ENCODE data around the gene PTPN7. TPM values are rescaled to one million over a fixed set of nuclear protein-coding genes. Genes with fewer than 3 reads are reported as not detected.
"Not testable (repeated sequence)": the region's sequence is repeated elsewhere in the genome, so short reads cannot be mapped to it uniquely, and the experiment has no call there.

The PTPN7 gene
- total RNA-seq, 2 experiments from 2014 or later: 172 to 181 TPM

GRCh38 chr1:202149566-202149965, 10.8 kb downstream of the PTPN7 start:
- no peak for DNase-seq
- no peak for ATAC-seq (ENCODE audit: low read depth)
- POLR2A ChIA-PET: interaction anchor here (1.7 kb wide), 1 partner anchor 10 kb away, joined by 5 read pairs; no protein-coding TSS in a partner anchor
- no peak overlapping the region for H3K4me3 Mint-ChIP-seq
- H3K36me3 Mint-ChIP-seq: peaks cover 27% of the 10 kb centered on the region
- no peak overlapping the region for H3K27ac Mint-ChIP-seq
- no peaks in the 10 kb centered on the region for H3K9me3 Mint-ChIP-seq
- H3K27me3 Mint-ChIP-seq: no peaks in the 10 kb centered on the region
- peaks cover 20% of the 10 kb centered on the region for H3K4me1 Mint-ChIP-seq

GRCh38 chr1:202148391-202148790, 12.0 kb downstream of the PTPN7 start:
- Mint-ChIP-seq H3K27me3 (no peaks in the 10 kb centered on the region), H3K27ac (peak overlapping the region; percentile 17), H3K4me1 (peaks cover 19% of the 10 kb centered on the region), H3K9me3 (no peaks in the 10 kb centered on the region), H3K4me3 (no peak overlapping the region), H3K36me3 (peaks cover 22% of the 10 kb centered on the region)
- ATAC-seq (ENCODE audit: low read depth) (no peak), DNase-seq (no peak)
- POLR2A ChIA-PET: interaction anchor here (0.6 to 5.9 kb wide), 2 partner anchors 8 to 16 kb away, joined by 3 to 40 read pairs; no protein-coding TSS in a partner anchor

- H3K4me1 Mint-ChIP-seq: peaks cover 30% of the 10 kb centered on the region
- DNase-seq (no peak), ATAC-seq (ENCODE audit: low read depth) (no peak)
- H3K9me3 Mint-ChIP-seq: no peaks in the 10 kb centered on the region
- no peak overlapping the region for H3K4me3 Mint-ChIP-seq
- H3K27me3 Mint-ChIP-seq: no peaks in the 10 kb centered on the region
- H3K36me3 Mint-ChIP-seq: peaks cover 13% of the 10 kb centered on the region
- peak overlapping the region; percentile 8 for H3K27ac Mint-ChIP-seq
- POLR2A ChIA-PET: interaction anchor here (2.3 to 5.9 kb wide), 3 partner anchors 8 to 17 kb away, joined by 8 to 40 read pairs (median 17); partner anchors contain the start of gene PTPN7
These were observed 13.4 kb downstream of the PTPN7 start for GRCh38 chr1:202146993-202147392.

- Mint-ChIP-seq H3K4me1 (peaks cover 30% of the 10 kb centered on the region), H3K27ac (peak overlapping the region; percentile 63), H3K9me3 (no peaks in the 10 kb centered on the region), H3K36me3 (peaks cover 11% of the 10 kb centered on the region), H3K4me3 (peak overlapping the region; percentile 37), H3K27me3 (no peaks in the 10 kb centered on the region)
- no peak for DNase-seq
- POLR2A ChIA-PET: interaction anchor here (0.6 to 5.9 kb wide), 8 partner anchors 9 to 815 kb away, joined by 4 to 40 read pairs (median 4); partner anchors contain the start of gene PTPN7
- no peak for ATAC-seq (ENCODE audit: low read depth)
These were observed 14.1 kb downstream of the PTPN7 start for GRCh38 chr1:202146279-202146678.

- peak overlapping the region; percentile 62 for H3K4me3 Mint-ChIP-seq
- peak overlapping the region; percentile 68 for H3K27ac Mint-ChIP-seq
- not testable (repeated sequence) for H3K27me3 Mint-ChIP-seq; ATAC-seq (ENCODE audit: low read depth); H3K9me3 Mint-ChIP-seq; DNase-seq; H3K36me3 Mint-ChIP-seq
- peaks cover 27% of the 10 kb centered on the region for H3K4me1 Mint-ChIP-seq
- POLR2A ChIA-PET: interaction anchor here (0.6 to 5.9 kb wide), 8 partner anchors 9 to 815 kb away, joined by 4 to 40 read pairs (median 4); partner anchors contain the start of gene PTPN7
These were observed 14.7 kb downstream of the PTPN7 start for GRCh38 chr1:202145744-202146140.

GRCh38 chr1:202145068-202145743, 15.2 kb downstream of the PTPN7 start:
- Mint-ChIP-seq H3K27me3 (no peaks in the 10 kb centered on the region), H3K4me3 (peak overlapping the region; percentile 62), H3K36me3 (peaks cover 3% of the 10 kb centered on the region), H3K4me1 (peaks cover 25% of the 10 kb centered on the region), H3K27ac (peak overlapping the region; percentile 68), H3K9me3 (no peaks in the 10 kb centered on the region)
- ATAC-seq (ENCODE audit: low read depth) (peak; percentile 16), DNase-seq (no peak)
- POLR2A ChIA-PET: interaction anchor here (0.6 to 5.9 kb wide), 7 partner anchors 10 to 816 kb away, joined by 4 to 40 read pairs (median 8); partner anchors contain the start of gene PTPN7

- Mint-ChIP-seq H3K4me1 (peaks cover 25% of the 10 kb centered on the region), H3K27ac (peak within 1 kb of the TSS; percentile 88), H3K4me3 (peak within 1 kb of the TSS; percentile 97), H3K36me3 (peaks cover 3% of the 10 kb centered on the region), H3K9me3 (no peaks in the 10 kb centered on the region), H3K27me3 (no peaks in the 10 kb centered on the region)
- DNase-seq (peak; percentile 84), ATAC-seq (ENCODE audit: low read depth) (peak; percentile 79)
- POLR2A ChIA-PET: interaction anchor here (2.7 to 5.9 kb wide), 3 partner anchors 10 to 20 kb away, joined by 13 to 40 read pairs (median 18); partner anchors contain the start of gene PTPN7
These were observed 15.9 kb downstream of the PTPN7 start, which contains the start of gene ARL8A for GRCh38 chr1:202144402-202145067. Gene ARL8A (minus strand): TSS chr1:202144737. CDS start chr1:202144572, 165 bp downstream.

- DNase-seq (no peak), ATAC-seq (ENCODE audit: low read depth) (peak; percentile 57)
- Mint-ChIP-seq H3K36me3 (peaks cover 3% of the 10 kb centered on the region), H3K27ac (peak overlapping the region; percentile 88), H3K4me1 (peaks cover 25% of the 10 kb centered on the region), H3K27me3 (no peaks in the 10 kb centered on the region), H3K9me3 (no peaks in the 10 kb centered on the region), H3K4me3 (peak overlapping the region; percentile 97)
- POLR2A ChIA-PET: interaction anchor here (0.6 to 5.9 kb wide), 5 partner anchors 11 to 49 kb away, joined by 3 to 40 read pairs (median 13); partner anchors contain the start of gene PTPN7
These were observed 16.5 kb downstream of the PTPN7 start for GRCh38 chr1:202143768-202144401.

GRCh38 chr1:202143011-202143767, 17.2 kb downstream of the PTPN7 start:
- peaks cover 25% of the 10 kb centered on the region for H3K4me1 Mint-ChIP-seq
- POLR2A ChIA-PET: interaction anchor here (0.6 to 5.9 kb wide), 5 partner anchors 11 to 49 kb away, joined by 3 to 40 read pairs (median 13); partner anchors contain the start of gene PTPN7
- DNase-seq: no peak
- no peaks in the 10 kb centered on the region for H3K27me3 Mint-ChIP-seq
- H3K36me3 Mint-ChIP-seq: peaks cover 3% of the 10 kb centered on the region
- peak overlapping the region; percentile 97 for H3K4me3 Mint-ChIP-seq
- H3K27ac Mint-ChIP-seq: peak overlapping the region; percentile 88
- no peaks in the 10 kb centered on the region for H3K9me3 Mint-ChIP-seq
- ATAC-seq (ENCODE audit: low read depth): peak; percentile 19

- ATAC-seq (ENCODE audit: low read depth); H3K27me3 Mint-ChIP-seq; H3K4me3 Mint-ChIP-seq; DNase-seq; H3K27ac Mint-ChIP-seq; H3K36me3 Mint-ChIP-seq; POLR2A ChIA-PET; H3K9me3 Mint-ChIP-seq: not testable (repeated sequence)
- H3K4me1 Mint-ChIP-seq: peaks cover 22% of the 10 kb centered on the region
These were observed 18.9 kb downstream of the PTPN7 start for GRCh38 chr1:202141468-202141867.

GRCh38 chr1:202140833-202141232, 19.6 kb downstream of the PTPN7 start:
- POLR2A ChIA-PET: no interaction called here
- peaks cover 22% of the 10 kb centered on the region for H3K4me1 Mint-ChIP-seq
- H3K27ac Mint-ChIP-seq: no peak overlapping the region
- DNase-seq (no peak), ATAC-seq (ENCODE audit: low read depth) (no peak)
- no peaks in the 10 kb centered on the region for H3K9me3 Mint-ChIP-seq
- H3K36me3 Mint-ChIP-seq: no peaks in the 10 kb centered on the region
- H3K27me3 Mint-ChIP-seq: no peaks in the 10 kb centered on the region
- H3K4me3 Mint-ChIP-seq: no peak overlapping the region

GRCh38 chr1:202135221-202135721, 25.1 kb downstream of the PTPN7 start:
- peaks cover 6% of the 10 kb centered on the region for H3K4me1 Mint-ChIP-seq
- H3K27ac Mint-ChIP-seq: no peak overlapping the region
- no peaks in the 10 kb centered on the region for H3K27me3 Mint-ChIP-seq
- DNase-seq: peak; percentile 63
- POLR2A ChIA-PET: interaction anchor here (0.6 to 1.7 kb wide), 4 partner anchors 11 to 306 kb away, joined by 4 read pairs; partner anchors contain the start of gene PTPN7
- peak; percentile 70 for ATAC-seq (ENCODE audit: low read depth)
- H3K36me3 Mint-ChIP-seq: peaks cover 2% of the 10 kb centered on the region
- H3K9me3 Mint-ChIP-seq: no peaks in the 10 kb centered on the region
- no peak overlapping the region for H3K4me3 Mint-ChIP-seq

Data from activated naive CD8-positive, alpha-beta T cell treated with anti-CD3 and anti-CD28 coated beads, Interleukin-2, amount 10 ng/mL, durations not matched to agents 7 days and 5 days (primary cell).